ENCODE measurements around the gene C22orf31.

Gene C22orf31

GRCh38 chr22:29073618-29074275 lies 12.1 kb upstream of the C22orf31 start:
- TF ChIP-seq CTCF (conservative IDR thresholded peaks at IDR 0.05) (no peak), ZFX (IDR thresholded peaks at IDR 0.05) (no peak)
- peak overlapping the region; percentile 64; the same call in 1 of the 2 replicates for H3K27ac ChIP-seq

- no peak for TF ChIP-seq CTCF (conservative IDR thresholded peaks at IDR 0.05)
- no peak for TF ChIP-seq ZFX (IDR thresholded peaks at IDR 0.05)
- peak within 1 kb of the TSS; percentile 64 for H3K27ac ChIP-seq
Observed at GRCh38 chr22:29072979-29073617, 11.5 kb upstream of the C22orf31 start, which contains the start of gene KREMEN1. TSS of gene KREMEN1 (plus strand) at chr22:29073035. CDS start at chr22:29073131, 96 bp downstream.

- TF ChIP-seq ZFX (IDR thresholded peaks at IDR 0.05) (no peak), CTCF (conservative IDR thresholded peaks at IDR 0.05) (no peak)
- H3K27ac ChIP-seq = peak overlapping the region; percentile 64; the same call in 1 of the 2 replicates
Observed at GRCh38 chr22:29072193-29072978, 10.8 kb upstream of the C22orf31 start.

- TF ChIP-seq ZFX (IDR thresholded peaks at IDR 0.05) (no peak), CTCF (conservative IDR thresholded peaks at IDR 0.05) (no peak)
- H3K27ac ChIP-seq = peak overlapping the region; percentile 12; the same call in 1 of the 2 replicates
Observed at GRCh38 chr22:29071261-29072045, 9.8 kb upstream of the C22orf31 start.

GRCh38 chr22:29070490-29070889 lies 8.9 kb upstream of the C22orf31 start:
- H3K27ac ChIP-seq = no peak overlapping the region
- TF ChIP-seq CTCF (conservative IDR thresholded peaks at IDR 0.05) (no peak), ZFX (IDR thresholded peaks at IDR 0.05) (no peak)

GRCh38 chr22:29069463-29069862 lies 7.8 kb upstream of the C22orf31 start:
- TF ChIP-seq CTCF (conservative IDR thresholded peaks at IDR 0.05) (no peak), ZFX (IDR thresholded peaks at IDR 0.05) (no peak; the same call in 1 of the 2 replicates)
- H3K27ac ChIP-seq = no peak overlapping the region
